Ishikawa (cell line): Measurements from ENCODE around the gene ST3GAL3.
A peak's percentile ranks its signal among the peaks of the same experiment; 100 is the strongest.

Source experiments
- CEBPB ChIP-seq: IDR thresholded peaks from 2 replicates; pipeline ENCODE4 v1.6.1; 2012
- CREB1 ChIP-seq: IDR thresholded peaks from 2 replicates; pipeline ENCODE4 v1.6.1; 2012; ENCODE audit warnings: low read depth
- EGR1 ChIP-seq: IDR thresholded peaks from 2 replicates; pipeline ENCODE4 v1.6.1; 2012
- EP300 ChIP-seq: IDR thresholded peaks from 2 replicates; pipeline ENCODE4 v1.6.1; 2012; ENCODE audit warnings: borderline replicate concordance
- FOXM1 ChIP-seq: IDR thresholded peaks from 2 replicates; pipeline ENCODE4 v1.6.1; 2012; ENCODE audit warnings: low read depth, borderline replicate concordance
- MAX ChIP-seq: IDR thresholded peaks from 2 replicates; pipeline ENCODE4 v1.6.1; 2012
- NFIC ChIP-seq: IDR thresholded peaks from 2 replicates; pipeline ENCODE4 v1.6.1; 2012
- RAD21 ChIP-seq: IDR thresholded peaks from 2 replicates; pipeline ENCODE4 v1.6.1; 2012; ENCODE audit warnings: low read depth
- REST ChIP-seq: IDR thresholded peaks from 2 replicates; pipeline ENCODE4 v1.6.1; 2012; ENCODE audit warnings: low read depth, mild to moderate bottlenecking
- TAF1 ChIP-seq: IDR thresholded peaks from 2 replicates; pipeline ENCODE4 v1.6.1; 2012; ENCODE audit warnings: low read depth, mild to moderate bottlenecking
- TCF12 ChIP-seq: IDR thresholded peaks from 2 replicates; pipeline ENCODE4 v1.6.1; 2012; ENCODE audit warnings: low read depth
- TEAD4 ChIP-seq: IDR thresholded peaks from 2 replicates; pipeline ENCODE4 v1.6.1; 2012
- USF1 ChIP-seq: IDR thresholded peaks from 2 replicates; pipeline ENCODE4 v1.6.1; 2012
- YY1 ChIP-seq: IDR thresholded peaks from 2 replicates; pipeline ENCODE4 v1.6.1; 2012; ENCODE audit warnings: low read depth
- ZBTB7A ChIP-seq: IDR thresholded peaks from 2 replicates; pipeline ENCODE4 v1.6.1; 2012; ENCODE audit warnings: low read depth

Gene ST3GAL3

GRCh38 chr1:43763497-43763973 lies 56.2 kb downstream of the ST3GAL3 start:
- no peak for TF ChIP-seq REST
- TF ChIP-seq TEAD4, result peak; percentile 35; the same call in 1 of the 2 replicates
- TF ChIP-seq YY1, result no peak
- TF ChIP-seq RAD21, result peak; percentile 99
- no peak for TF ChIP-seq EGR1
- TF ChIP-seq TCF12, result 0 out of 2 replicates have a peak, but pooled peaks have one; percentile 31
- TF ChIP-seq CEBPB, result no peak
- TF ChIP-seq CREB1, result no peak
- TF ChIP-seq USF1, result no peak
- no peak for TF ChIP-seq MAX
- no peak for TF ChIP-seq ZBTB7A
- TF ChIP-seq NFIC, result no peak; the same call in 1 of the 2 replicates

GRCh38 chr1:43764581-43764980 lies 57.2 kb downstream of the ST3GAL3 start:
- TF ChIP-seq REST (no peak), TEAD4 (no peak), NFIC (no peak), MAX (no peak), ZBTB7A (no peak), FOXM1 (no peak), YY1 (no peak)

- no peak for TF ChIP-seq TCF12
- no peak for TF ChIP-seq RAD21
- no peak for TF ChIP-seq CREB1
- TF ChIP-seq YY1, result no peak
- no peak for TF ChIP-seq TEAD4
- no peak for TF ChIP-seq MAX
- TF ChIP-seq EGR1, result no peak
- no peak for TF ChIP-seq ZBTB7A
- no peak for TF ChIP-seq REST
- no peak for TF ChIP-seq USF1
- no peak for TF ChIP-seq EP300
- TF ChIP-seq TAF1, result no peak
- TF ChIP-seq NFIC, result no peak
- no peak for TF ChIP-seq FOXM1
- TF ChIP-seq CEBPB, result no peak
Observed at GRCh38 chr1:43766086-43766784, 58.9 kb downstream of the ST3GAL3 start.

GRCh38 chr1:43766818-43767525 lies 59.6 kb downstream of the ST3GAL3 start:
- TF ChIP-seq NFIC (no peak), ZBTB7A (no peak), RAD21 (no peak), USF1 (no peak), EGR1 (no peak), FOXM1 (no peak), YY1 (no peak), TCF12 (no peak), CREB1 (no peak), TEAD4 (no peak), EP300 (no peak)
